SH-SY5Y (cell line): ENCODE measurements around the gene RFK.

Source experiments
- GATA2 ChIP-seq: IDR thresholded peaks from 2 replicates; pipeline ENCODE4 v1.6.1; 2011; ENCODE audit warnings: mild to moderate bottlenecking, low read depth, low read length
- GATA3 ChIP-seq: IDR thresholded peaks from 2 replicates; pipeline ENCODE4 v1.6.1; 2011; ENCODE audit warnings: low read depth, mild to moderate bottlenecking, low read length, moderate library complexity

DNA sequence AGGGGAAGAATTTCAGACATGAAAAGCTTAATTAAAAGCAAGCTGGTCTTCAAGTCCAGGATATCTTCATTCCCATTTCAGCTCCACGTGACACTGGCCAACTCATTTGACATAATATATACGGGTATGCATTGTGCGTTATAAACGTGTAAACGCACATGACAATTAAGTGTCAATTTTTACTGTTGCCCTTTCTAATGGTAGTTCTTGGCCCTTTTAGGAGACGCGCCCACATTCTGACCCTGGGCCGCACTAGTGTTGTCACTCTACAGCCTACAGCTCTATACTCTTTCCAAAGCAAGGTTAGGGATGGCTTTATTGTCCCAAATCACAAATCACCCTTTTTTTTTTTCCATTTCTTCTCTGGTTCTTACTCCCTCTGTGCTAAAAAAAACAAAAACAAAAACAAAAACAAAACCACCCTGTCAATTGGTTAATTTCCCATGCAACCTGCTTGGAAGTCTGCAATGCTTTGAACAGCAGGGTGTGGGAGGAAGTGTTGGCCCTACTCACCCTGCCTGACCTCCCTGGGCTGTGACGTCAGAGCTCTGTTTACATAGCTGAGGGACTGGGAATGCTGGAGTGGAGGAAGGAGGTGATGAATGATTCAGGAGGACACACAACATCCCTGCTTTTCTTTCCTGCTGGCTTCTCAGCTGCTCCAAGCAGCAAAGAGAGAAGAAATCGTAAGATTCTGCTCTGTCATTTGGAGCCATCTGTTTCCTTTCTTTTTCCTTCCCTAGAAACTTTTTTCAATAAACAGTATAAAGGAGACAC, 19.3 kb downstream of the RFK start:
- TF ChIP-seq GATA3: no peak
- no peak for TF ChIP-seq GATA2
